Smooth muscle cell of bladder (primary cell): ENCODE results near the gene A1BG. TPM values are rescaled to one million over a fixed set of nuclear protein-coding genes. Genes with fewer than 3 reads are reported as not detected.

Experiments
- total RNA-seq: library from RNA; depleted of rRNA; stranded (reverse); fragments of >200 nt; gene quantifications from 2 replicates; pipeline ENCODE4 v1.2.3, GENCODE V29; 2014

Gene A1BG, protein sequence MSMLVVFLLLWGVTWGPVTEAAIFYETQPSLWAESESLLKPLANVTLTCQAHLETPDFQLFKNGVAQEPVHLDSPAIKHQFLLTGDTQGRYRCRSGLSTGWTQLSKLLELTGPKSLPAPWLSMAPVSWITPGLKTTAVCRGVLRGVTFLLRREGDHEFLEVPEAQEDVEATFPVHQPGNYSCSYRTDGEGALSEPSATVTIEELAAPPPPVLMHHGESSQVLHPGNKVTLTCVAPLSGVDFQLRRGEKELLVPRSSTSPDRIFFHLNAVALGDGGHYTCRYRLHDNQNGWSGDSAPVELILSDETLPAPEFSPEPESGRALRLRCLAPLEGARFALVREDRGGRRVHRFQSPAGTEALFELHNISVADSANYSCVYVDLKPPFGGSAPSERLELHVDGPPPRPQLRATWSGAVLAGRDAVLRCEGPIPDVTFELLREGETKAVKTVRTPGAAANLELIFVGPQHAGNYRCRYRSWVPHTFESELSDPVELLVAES
- total RNA-seq: 8.7 and 12.5 TPM in 2 replicates

DNA sequence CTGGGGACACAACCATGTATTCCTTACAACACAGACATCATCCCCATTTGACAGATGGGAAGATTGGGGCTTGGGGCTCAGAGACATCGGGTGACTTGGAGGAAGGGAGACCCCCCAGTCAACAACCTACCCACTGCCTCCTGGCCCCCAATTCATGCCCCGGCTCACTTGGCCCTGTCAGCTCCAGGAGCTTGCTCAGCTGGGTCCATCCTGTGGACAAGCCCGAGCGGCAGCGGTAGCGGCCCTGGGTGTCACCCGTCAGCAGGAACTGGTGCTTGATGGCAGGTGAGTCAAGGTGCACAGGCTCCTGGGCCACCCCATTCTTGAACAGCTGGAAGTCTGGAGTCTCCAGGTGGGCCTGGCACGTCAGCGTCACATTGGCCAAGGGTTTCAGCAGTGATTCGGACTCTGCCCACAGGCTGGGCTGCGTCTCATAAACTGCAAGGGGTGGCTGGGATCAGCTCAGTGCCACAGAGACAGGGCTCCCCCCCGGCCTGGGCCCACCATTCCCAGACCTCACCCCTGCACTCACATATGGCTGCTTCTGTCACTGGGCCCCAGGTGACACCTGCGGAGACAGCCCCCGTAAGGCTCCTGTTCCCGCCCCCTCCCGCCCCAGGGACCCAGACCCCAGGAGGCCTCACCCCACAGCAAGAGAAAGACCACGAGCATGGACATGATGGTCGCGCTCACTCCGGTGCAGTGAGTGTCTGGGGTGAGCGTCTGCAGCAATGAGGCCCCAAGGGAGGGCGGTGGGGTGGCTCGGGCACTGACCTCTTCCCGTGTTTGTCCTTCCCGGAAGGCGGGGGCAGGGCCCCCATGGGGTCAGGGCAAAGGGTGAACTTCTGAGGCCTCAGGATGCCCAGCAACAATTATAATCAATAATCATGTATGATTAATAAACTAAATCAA lies at the start of gene A1BG:
Gene A1BG (minus strand): TSS at position 733 of the 912 bp plus-strand sequence. CDS start 55 bp downstream, at position 678.

DNA sequence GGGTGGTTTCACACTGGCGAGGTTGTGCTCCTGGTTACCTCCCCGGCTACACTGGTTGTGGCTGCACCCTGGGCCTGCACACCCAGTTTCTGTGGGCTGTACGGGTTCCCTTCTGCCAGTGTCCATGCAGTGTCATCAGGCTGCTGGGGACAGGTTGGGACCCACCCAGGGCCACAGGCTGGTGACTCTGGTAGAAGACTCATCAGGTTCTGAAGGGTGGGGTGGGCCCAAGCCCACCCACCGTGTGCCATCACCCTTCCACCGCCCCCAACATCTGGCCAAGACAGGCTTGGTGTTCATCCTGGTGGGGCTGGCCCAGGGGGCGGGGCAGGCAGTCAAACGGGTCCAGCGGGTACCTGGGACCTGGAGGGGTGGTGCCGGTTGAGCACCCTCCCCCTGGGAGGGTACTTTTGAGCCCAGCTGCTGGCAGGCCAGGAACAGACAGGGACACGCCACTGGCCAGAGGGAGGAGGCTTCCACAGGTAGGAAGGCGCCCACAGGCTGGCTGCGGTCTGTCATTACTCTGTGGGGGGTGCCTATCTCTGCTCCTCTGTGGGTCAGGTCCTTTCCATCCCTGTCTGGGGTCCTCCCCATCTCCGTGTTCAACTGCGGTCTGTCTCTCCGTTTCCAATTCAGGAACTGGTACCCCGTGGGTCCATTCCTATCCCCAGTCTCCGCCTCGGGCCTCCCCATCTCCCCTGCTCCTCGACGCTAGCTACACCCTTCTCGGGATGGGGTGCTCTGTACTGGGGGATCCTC lies 42.1 kb upstream of the A1BG start, which contains the start of gene RNF225:
Gene RNF225 (plus strand): TSS at position 437 of the 759 bp plus-strand sequence. CDS start 434 bp downstream, outside the sequence.

DNA sequence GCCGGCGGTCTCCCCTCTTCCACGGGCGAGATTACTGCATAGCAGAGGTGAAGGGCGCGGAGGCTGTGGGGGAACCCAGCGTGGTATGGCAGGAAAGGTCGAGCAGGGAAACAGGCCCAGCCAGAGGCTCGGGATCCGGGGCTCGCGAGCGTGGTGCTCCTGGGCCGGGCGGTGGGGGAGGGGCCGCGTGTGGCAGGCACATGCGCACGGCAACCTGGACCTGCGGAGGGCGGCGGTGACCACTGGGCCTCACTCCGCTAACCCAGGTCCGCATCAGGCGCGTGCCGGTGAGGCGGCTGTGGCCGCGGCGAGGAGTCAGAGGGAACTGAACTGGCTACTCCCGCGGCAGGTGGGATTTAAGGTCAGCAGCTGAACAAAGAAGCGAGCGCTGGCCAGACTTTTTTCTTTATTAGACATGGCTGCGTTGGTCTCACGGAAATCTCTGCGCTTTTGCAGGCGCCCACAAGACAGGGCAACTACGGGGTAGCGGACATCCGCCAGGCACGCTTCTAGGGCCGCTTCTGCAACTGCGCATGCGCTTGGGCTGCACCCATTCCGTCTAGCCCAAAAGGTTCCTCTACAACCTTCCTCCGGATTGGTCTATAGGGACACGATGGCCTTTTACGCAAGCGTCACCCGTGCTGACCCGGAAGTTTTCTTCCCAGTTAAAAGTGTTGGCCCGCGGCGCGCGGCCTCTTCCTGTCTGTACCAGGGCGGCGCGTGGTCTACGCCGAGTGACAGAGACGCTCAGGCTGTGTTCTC lies 33.5 kb upstream of the A1BG start, which contains the start of gene RPS5:
Gene RPS5 (plus strand): TSS at position 694 of the 762 bp plus-strand sequence. CDS start 869 bp downstream, outside the sequence.

DNA sequence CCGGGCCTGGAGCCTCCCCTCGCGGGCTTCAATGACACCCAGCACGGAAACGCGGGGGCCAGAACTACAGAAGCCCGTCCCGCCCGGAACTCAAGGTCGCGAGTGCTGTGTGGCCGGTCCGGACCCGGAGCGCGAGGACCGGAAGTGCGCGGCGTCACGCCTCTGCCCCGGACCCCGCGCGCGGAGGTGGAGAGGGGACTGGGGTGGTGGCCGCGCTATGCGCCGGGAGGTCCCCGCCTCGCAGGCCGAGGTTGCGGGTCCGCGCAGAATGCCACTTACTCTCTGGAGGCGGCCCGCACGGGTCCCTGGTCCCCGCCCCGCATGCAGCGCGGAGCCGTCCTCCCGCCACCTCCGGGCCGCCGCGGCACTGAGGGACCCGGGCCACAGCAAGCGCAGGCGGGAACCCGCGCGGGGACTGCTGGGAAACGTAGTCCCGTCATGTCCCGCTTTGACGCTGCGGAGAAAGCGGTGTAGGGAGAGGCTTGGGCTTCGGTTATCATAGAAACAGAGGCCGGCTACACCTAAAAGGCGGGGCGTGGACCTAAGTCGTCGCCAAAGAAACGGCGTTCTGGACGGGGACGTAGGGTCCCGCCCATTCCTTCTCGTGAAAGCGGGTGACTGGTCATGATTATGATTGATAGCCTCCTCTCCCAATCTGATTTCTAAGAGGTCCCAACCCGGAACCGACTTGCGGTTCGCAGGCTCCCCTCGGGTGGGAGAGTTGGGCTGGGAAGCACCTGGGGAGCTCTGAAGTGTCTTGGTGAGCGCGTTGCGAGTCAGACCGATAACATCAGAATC lies 27.6 kb upstream of the A1BG start, which contains the start of gene ZNF837:
Gene ZNF837 (minus strand): TSS at position 369 of the 798 bp plus-strand sequence. CDS start 11,698 bp downstream, outside the sequence.

DNA sequence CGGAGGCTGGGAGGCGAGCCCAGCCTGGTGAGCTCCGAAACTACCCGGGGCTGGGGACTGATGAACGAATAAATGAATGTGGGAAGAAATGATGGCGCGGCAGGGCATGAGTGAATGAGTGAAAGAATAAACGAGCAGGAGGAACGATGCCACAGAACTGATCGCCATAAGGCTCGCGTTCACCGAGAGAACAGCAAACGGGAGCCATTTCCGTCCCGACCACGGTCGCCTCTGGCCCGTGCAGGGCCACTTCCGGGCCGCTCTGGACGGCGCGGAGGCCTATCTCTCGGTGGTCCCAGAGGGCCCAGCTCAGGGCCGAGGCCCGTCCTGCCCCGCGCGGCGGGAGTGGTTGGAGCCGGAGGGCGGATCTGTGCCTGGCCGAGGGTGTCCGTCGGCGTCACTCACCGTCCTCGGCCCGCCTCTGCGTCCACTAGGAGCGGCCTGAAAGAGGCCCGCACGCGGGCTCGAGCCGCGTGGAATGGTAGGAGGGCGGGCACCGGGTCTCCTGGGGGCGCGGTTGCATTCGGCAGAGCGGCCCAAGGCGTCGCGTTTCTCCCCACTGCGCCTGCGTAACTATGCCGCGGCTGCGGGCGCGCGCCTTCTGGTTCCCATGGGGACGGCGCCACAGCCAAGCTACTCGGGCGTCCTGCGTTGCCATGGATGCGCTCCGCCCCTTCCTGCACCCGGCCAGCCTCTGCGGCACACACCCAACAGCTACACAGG lies 9.1 kb upstream of the A1BG start, which contains the start of gene ZNF497:
Gene ZNF497 (minus strand): TSS at position 480 of the 723 bp plus-strand sequence. CDS start 5,116 bp downstream, outside the sequence.

DNA sequence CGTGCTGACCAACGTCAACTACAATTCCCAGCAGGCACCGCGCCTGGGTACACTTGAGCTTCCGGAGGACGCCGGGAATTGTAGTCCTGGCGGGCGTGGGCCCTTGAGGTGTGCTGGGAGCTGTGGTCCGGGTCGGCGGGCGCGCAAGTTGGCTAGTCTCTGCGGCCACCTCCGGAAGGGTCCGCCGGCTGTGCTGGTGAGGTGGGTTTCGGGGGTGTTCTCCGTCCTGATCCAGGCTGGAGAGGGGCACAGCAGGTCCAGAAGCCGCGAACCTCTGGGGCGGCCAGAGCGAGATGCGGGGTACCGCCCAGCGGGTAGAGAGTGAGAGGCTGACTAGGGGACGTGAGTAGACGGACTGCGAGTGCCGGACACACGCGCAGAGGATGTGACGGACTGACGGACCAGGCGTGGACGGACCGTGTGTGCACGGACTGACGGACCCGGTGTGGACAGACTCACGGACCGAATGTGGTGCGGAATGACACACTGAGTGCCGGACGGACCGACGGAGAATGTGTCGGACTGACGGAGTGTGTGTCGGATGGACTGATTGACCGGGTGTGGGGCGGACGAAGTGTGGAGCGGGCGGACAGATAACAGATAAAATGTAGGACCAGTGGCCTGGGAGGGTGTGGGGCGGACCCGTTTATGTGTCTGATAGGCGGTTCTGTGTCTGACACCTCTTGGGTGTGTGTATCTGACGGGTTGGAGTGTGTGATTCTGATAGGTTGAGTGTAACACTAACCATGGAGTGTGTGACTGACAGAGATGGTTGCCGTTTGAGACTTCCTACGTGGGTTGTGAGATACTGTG lies 26.2 kb downstream of the A1BG start, which contains the start of gene ZSCAN22:
Gene ZSCAN22 (plus strand): TSS at position 81 of the 813 bp plus-strand sequence. CDS start 7,809 bp downstream, outside the sequence.

DNA sequence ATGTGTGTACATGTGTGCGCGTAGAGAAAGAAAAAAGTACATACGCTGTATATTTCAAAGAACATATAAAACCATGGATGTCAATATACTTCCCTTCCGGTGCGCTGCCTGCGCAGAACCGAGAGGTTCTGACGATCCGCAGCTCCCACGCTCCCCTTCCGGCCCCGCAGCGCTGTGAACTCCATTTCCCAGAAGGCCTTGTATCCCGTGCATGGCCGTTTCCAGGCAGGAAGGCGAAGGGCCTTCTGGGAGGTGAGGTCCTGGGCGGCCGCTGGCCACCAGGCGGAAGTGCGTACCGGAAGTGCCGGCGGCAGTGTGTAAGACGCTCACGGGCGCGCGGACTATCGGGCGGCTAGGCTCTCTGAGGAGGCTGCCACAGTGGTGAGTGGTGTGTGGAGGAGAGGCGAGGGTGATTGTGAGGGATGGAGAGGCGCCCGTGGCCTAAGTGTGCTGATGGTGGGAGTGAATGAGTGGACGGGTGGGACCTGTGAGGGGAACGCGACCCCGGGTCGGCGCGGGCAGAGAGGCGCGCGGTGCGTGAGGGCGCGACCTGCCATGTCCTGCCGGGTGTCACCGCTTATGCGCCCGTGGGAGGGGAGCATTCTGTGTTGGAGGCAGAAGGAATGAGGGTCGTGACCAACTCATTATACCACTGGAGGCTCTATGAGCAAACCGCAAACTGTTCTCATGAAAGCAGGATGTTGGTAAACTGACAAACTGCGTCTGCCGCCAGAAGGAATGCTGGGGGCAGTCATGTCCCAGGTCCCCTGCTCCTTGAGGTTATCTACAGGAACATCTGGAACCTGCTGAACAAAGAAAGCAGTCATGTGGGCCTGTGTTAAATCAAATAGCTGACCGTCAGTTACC lies 48.0 kb downstream of the A1BG start, which contains the start of gene ERVK3-1:
Gene ERVK3-1 (plus strand): TSS at position 313 of the 867 bp plus-strand sequence. CDS start 6,792 bp downstream, outside the sequence.

Other genes with a start within 250 kb of the A1BG start
- 12.5 and 13.1 TPM in 2 replicates for gene ZNF329, start 202.7 kb downstream of the A1BG start, total RNA-seq
- 10.9 and 12.7 TPM in 2 replicates for gene ZNF274, start 170.4 kb downstream of the A1BG start, total RNA-seq
- 33.8 and 34.1 TPM in 2 replicates for gene ZNF544, start 124.6 kb downstream of the A1BG start, total RNA-seq
- 3.0 and 3.1 TPM in 2 replicates for gene ZNF8, start 74.5 kb downstream of the A1BG start, total RNA-seq
- 20.2 and 24.7 TPM in 2 replicates for gene ERVK3-1, start 48.1 kb downstream of the A1BG start, total RNA-seq
- gene ZSCAN22, start 26.5 kb downstream of the A1BG start, total RNA-seq: 1.4 and 2.1 TPM in 2 replicates
- gene ZNF497, start 9.3 kb upstream of the A1BG start, total RNA-seq: 0.57 and 0.83 TPM in 2 replicates
- gene ZNF837, start 27.5 kb upstream of the A1BG start, total RNA-seq: 1.4 and 1.5 TPM in 2 replicates
- 3,351 and 3,927 TPM in 2 replicates for gene RPS5, start 33.8 kb upstream of the A1BG start, total RNA-seq
- not detected in 2 replicates for gene RNF225, start 42.2 kb upstream of the A1BG start, total RNA-seq
- 12.7 and 17.3 TPM in 2 replicates for gene ZNF584, start 55.2 kb upstream of the A1BG start, total RNA-seq
- 7.4 and 9.7 TPM in 2 replicates for gene ZNF132, start 86.7 kb upstream of the A1BG start, total RNA-seq
- 8.0 and 9.2 TPM in 2 replicates for gene ZNF324B, start 98.1 kb upstream of the A1BG start, total RNA-seq
- 8.2 and 10.4 TPM in 2 replicates for gene ZNF324, start 113.6 kb upstream of the A1BG start, total RNA-seq
- gene ZNF446, start 122.9 kb upstream of the A1BG start, total RNA-seq: 6.9 and 8.1 TPM in 2 replicates
- 8.3 and 12.4 TPM in 2 replicates for gene SLC27A5, start 158.5 kb upstream of the A1BG start, total RNA-seq
- 4.1 and 6.2 TPM in 2 replicates for gene ZBTB45, start 166.3 kb upstream of the A1BG start, total RNA-seq
- 313 and 363 TPM in 2 replicates for gene TRIM28, start 190.6 kb upstream of the A1BG start, total RNA-seq
- gene CHMP2A, start 201.6 kb upstream of the A1BG start, total RNA-seq: 179 and 219 TPM in 2 replicates
- gene UBE2M, start 205.1 kb upstream of the A1BG start, total RNA-seq: 87.9 and 92.6 TPM in 2 replicates
- gene MZF1, start 219.8 kb upstream of the A1BG start, total RNA-seq: 10.7 and 14.2 TPM in 2 replicates